Neural crest cell (in vitro differentiated cells): ENCODE results near the gene RPTOR. TPM values are rescaled to one million over a fixed set of nuclear protein-coding genes. Genes with fewer than 3 reads are reported as not detected.
"Not testable (repeated sequence)": the region's sequence is repeated elsewhere in the genome, so short reads cannot be mapped to it uniquely, and the experiment has no call there.

Source experiments
- DNase-seq: peaks from one replicate; pipeline ENCODE4 v3.0.0; 2021; ENCODE audit warnings: low read depth, mixed read lengths, low spot score
- H3K27ac Mint-ChIP-seq: one replicate; pipeline ENCODE4 v1.8.0; 2021; ENCODE audit warnings: mild to moderate bottlenecking, mixed read lengths; ENCODE audit not compliant: unreplicated experiment
- H3K27me3 Mint-ChIP-seq: 2 replicates; pipeline ENCODE4 v1.8.0; 2021; ENCODE audit warnings: low read depth, mild to moderate bottlenecking, mixed read lengths
- H3K36me3 Mint-ChIP-seq: 2 replicates; pipeline ENCODE4 v1.8.0; 2021; ENCODE audit warnings: low read depth, mild to moderate bottlenecking, mixed read lengths
- H3K4me1 Mint-ChIP-seq: 2 replicates; pipeline ENCODE4 v1.8.0; 2021; ENCODE audit warnings: mixed read lengths
- H3K4me3 Mint-ChIP-seq: one replicate; pipeline ENCODE4 v1.8.0; 2021; ENCODE audit warnings: mild to moderate bottlenecking, mixed read lengths
- H3K9me3 Mint-ChIP-seq: 2 replicates; pipeline ENCODE4 v1.8.0; 2021; ENCODE audit warnings: mixed read lengths
- CTCF ChIP-seq: fragments of 200-600 bp; sonication (generic); conservative IDR thresholded peaks from 2 replicates; pipeline ENCODE4 v1.5.0; 2021; ENCODE audit warnings: antibody characterized with exemption, mild to moderate bottlenecking
- total RNA-seq: library from RNA; stranded (reverse); gene quantifications from 2 replicates; pipeline ENCODE4 v1.2.1, GENCODE V29; 2021

RPTOR gene
- total RNA-seq, 1 donor from 2014 or later = 41.1 TPM

GRCh38 chr17:80504686-80505413 is 39.8 kb upstream of the RPTOR start:
- Mint-ChIP-seq H3K4me3 (no peak overlapping the region), H3K27ac (no peak overlapping the region), H3K4me1 (no peaks in the 10 kb centered on the region), H3K9me3 (no peaks in the 10 kb centered on the region), H3K27me3 (peaks cover 45% of the 10 kb centered on the region), H3K36me3 (no peaks in the 10 kb centered on the region)
- TF ChIP-seq CTCF = no peak
- no peak for DNase-seq

GRCh38 chr17:80507177-80507576 is 37.5 kb upstream of the RPTOR start:
- H3K27ac Mint-ChIP-seq, DNase-seq, H3K36me3 Mint-ChIP-seq, H3K4me1 Mint-ChIP-seq, H3K9me3 Mint-ChIP-seq, H3K4me3 Mint-ChIP-seq: not testable (repeated sequence)
- peaks cover 37% of the 10 kb centered on the region for H3K27me3 Mint-ChIP-seq

- no peak overlapping the region for H3K27ac Mint-ChIP-seq
- H3K36me3 Mint-ChIP-seq = no peaks in the 10 kb centered on the region
- H3K27me3 Mint-ChIP-seq = peaks cover 33% of the 10 kb centered on the region
- no peaks in the 10 kb centered on the region for H3K4me1 Mint-ChIP-seq
- TF ChIP-seq CTCF = no peak
- H3K4me3 Mint-ChIP-seq = no peak overlapping the region
- H3K9me3 Mint-ChIP-seq = no peaks in the 10 kb centered on the region
- no peak for DNase-seq
Measured at GRCh38 chr17:80507965-80508364, 36.7 kb upstream of the RPTOR start.

GRCh38 chr17:80509311-80509710 is 35.3 kb upstream of the RPTOR start:
- Mint-ChIP-seq H3K27me3 (peaks cover 29% of the 10 kb centered on the region), H3K9me3 (no peaks in the 10 kb centered on the region), H3K36me3 (no peaks in the 10 kb centered on the region), H3K4me3 (no peak overlapping the region), H3K4me1 (no peaks in the 10 kb centered on the region), H3K27ac (no peak overlapping the region)
- TF ChIP-seq CTCF = no peak
- no peak for DNase-seq

- H3K4me3 Mint-ChIP-seq = no peak overlapping the region
- no peak for TF ChIP-seq CTCF
- H3K4me1 Mint-ChIP-seq = no peaks in the 10 kb centered on the region
- DNase-seq = no peak
- H3K9me3 Mint-ChIP-seq = no peaks in the 10 kb centered on the region
- no peak overlapping the region for H3K27ac Mint-ChIP-seq
- H3K36me3 Mint-ChIP-seq = no peaks in the 10 kb centered on the region
- H3K27me3 Mint-ChIP-seq = peaks cover 21% of the 10 kb centered on the region
Measured at GRCh38 chr17:80510132-80510531, 34.5 kb upstream of the RPTOR start.

- Mint-ChIP-seq H3K4me3 (no peak overlapping the region), H3K4me1 (no peaks in the 10 kb centered on the region), H3K27me3 (peaks cover 17% of the 10 kb centered on the region), H3K9me3 (no peaks in the 10 kb centered on the region), H3K36me3 (no peaks in the 10 kb centered on the region), H3K27ac (no peak overlapping the region)
- DNase-seq = no peak
- TF ChIP-seq CTCF = no peak
Measured at GRCh38 chr17:80510772-80511171, 33.9 kb upstream of the RPTOR start.
